H9 (cell line): ENCODE results near the gene NFIX. TPM values are rescaled to one million over a fixed set of nuclear protein-coding genes. Genes with fewer than 3 reads are reported as not detected.

ENCODE experiments used
- DNase-seq: peaks from one replicate; pipeline ENCODE4 v3.0.0-alpha.2; 2017
- H2AFZ ChIP-seq: one replicate; pipeline ENCODE4 v1.6.1; 2013; ENCODE audit warnings: mild to moderate bottlenecking, low read length, control low read depth, moderate library complexity
- H2AK5ac ChIP-seq: 2 replicates; pipeline ENCODE4 v1.6.1; 2013; ENCODE audit warnings: low read length, control low read depth, mixed read lengths; ENCODE audit not compliant: insufficient read length
- H2BK120ac ChIP-seq: one replicate; pipeline ENCODE4 v1.6.1; 2013; ENCODE audit warnings: low read depth, mild to moderate bottlenecking, low read length, control low read depth, inconsistent platforms; ENCODE audit not compliant: poor library complexity, severe bottlenecking
- H2BK12ac ChIP-seq: 2 replicates; pipeline ENCODE4 v1.6.1; 2013; ENCODE audit warnings: low read length, control low read depth, mixed read lengths, low read depth; ENCODE audit not compliant: insufficient read length
- H2BK15ac ChIP-seq: 2 replicates; pipeline ENCODE4 v1.6.1; 2013; ENCODE audit warnings: low read depth, low read length, control low read depth
- H2BK20ac ChIP-seq: one replicate; pipeline ENCODE4 v1.6.1; 2013; ENCODE audit warnings: low read depth, mild to moderate bottlenecking, low read length, control low read depth, inconsistent platforms; ENCODE audit not compliant: poor library complexity, severe bottlenecking
- H2BK5ac ChIP-seq: 2 replicates; pipeline ENCODE4 v1.6.1; 2013; ENCODE audit warnings: low read length, control low read depth, mixed read lengths; ENCODE audit not compliant: insufficient read length
- H3K14ac ChIP-seq: 2 replicates; pipeline ENCODE4 v1.6.1; 2013; ENCODE audit warnings: low read length, control low read depth; ENCODE audit not compliant: insufficient read depth
- H3K18ac ChIP-seq: 2 replicates; pipeline ENCODE4 v1.6.1; 2013; ENCODE audit warnings: low read depth, mild to moderate bottlenecking, mixed read lengths, low read length, control low read depth; ENCODE audit not compliant: insufficient read length
- H3K23ac ChIP-seq: 2 replicates; pipeline ENCODE4 v1.6.1; 2013; ENCODE audit warnings: low read length, control low read depth, mixed read lengths, low read depth; ENCODE audit not compliant: insufficient read length
- H3K23me2 ChIP-seq: 2 replicates; pipeline ENCODE4 v1.6.1; 2013; ENCODE audit warnings: low read depth, mild to moderate bottlenecking, mixed read lengths, low read length, control low read depth; ENCODE audit not compliant: insufficient read length, poor library complexity, severe bottlenecking
- H3K27ac ChIP-seq: 2 replicates; pipeline ENCODE4 v1.5.1; 2013; ENCODE audit warnings: low read length, control low read depth, mixed read lengths, low read depth; ENCODE audit not compliant: insufficient read length
- H3K27me3 ChIP-seq: 2 replicates; pipeline ENCODE4 v1.6.1; 2013; ENCODE audit warnings: low read length, control low read depth, inconsistent platforms; ENCODE audit not compliant: insufficient read depth
- H3K4ac ChIP-seq: 2 replicates; pipeline ENCODE4 v1.6.1; 2013; ENCODE audit warnings: low read depth, mild to moderate bottlenecking, control low read depth, inconsistent platforms, low read length, moderate library complexity
- H3K4me1 ChIP-seq: 2 replicates; pipeline ENCODE4 v1.6.1; 2013; ENCODE audit warnings: low read length, control low read depth, inconsistent platforms; ENCODE audit not compliant: insufficient read depth
- H3K4me2 ChIP-seq: 2 replicates; pipeline ENCODE4 v1.6.1; 2013; ENCODE audit warnings: low read length, control low read depth, mixed read lengths; ENCODE audit not compliant: insufficient read length, insufficient read depth
- H3K56ac ChIP-seq: 2 replicates; pipeline ENCODE4 v1.6.1; 2013; ENCODE audit warnings: low read depth, mild to moderate bottlenecking, mixed read lengths, low read length, control low read depth; ENCODE audit not compliant: insufficient read length
- H3K79me1 ChIP-seq: 2 replicates; pipeline ENCODE4 v1.6.1; 2013; ENCODE audit warnings: low read depth, mild to moderate bottlenecking, moderate library complexity, low read length, control low read depth, inconsistent platforms; ENCODE audit not compliant: insufficient read depth, poor library complexity, severe bottlenecking
- H3K79me2 ChIP-seq: 2 replicates; pipeline ENCODE4 v1.6.1; 2013; ENCODE audit warnings: low read length, control low read depth, inconsistent platforms; ENCODE audit not compliant: insufficient read depth
- H3K9ac ChIP-seq: 2 replicates; pipeline ENCODE4 v1.6.1; 2013; ENCODE audit warnings: low read length, control low read depth, mixed read lengths; ENCODE audit not compliant: insufficient read length; ENCODE audit errors: extremely low read depth
- H3K9me3 ChIP-seq: one replicate; pipeline ENCODE4 v1.6.1; 2013; ENCODE audit warnings: low read depth, low read length, inconsistent platforms; ENCODE audit not compliant: control insufficient read depth
- H3T11ph ChIP-seq: one replicate; pipeline ENCODE4 v1.6.1; 2013; ENCODE audit warnings: mild to moderate bottlenecking, low read length, control low read depth, inconsistent platforms
- H4K20me1 ChIP-seq: one replicate; pipeline ENCODE4 v1.6.1; 2013; ENCODE audit not compliant: control insufficient read depth, insufficient read length, insufficient read depth
- H4K5ac ChIP-seq: 2 replicates; pipeline ENCODE4 v1.6.1; 2013; ENCODE audit warnings: low read depth, mild to moderate bottlenecking, mixed read lengths, low read length, control low read depth; ENCODE audit not compliant: insufficient read length
- H4K8ac ChIP-seq: replicated peaks from 2 replicates; pipeline ENCODE4 v1.6.1; 2013; ENCODE audit warnings: low read length, control low read depth, mixed read lengths, low read depth; ENCODE audit not compliant: insufficient read length
- H4K91ac ChIP-seq: 2 replicates; pipeline ENCODE4 v1.6.1; 2013; ENCODE audit warnings: low read depth, mild to moderate bottlenecking, moderate library complexity, mixed read lengths, low read length, control low read depth; ENCODE audit not compliant: insufficient read length
- H3K27ac Mint-ChIP-seq, 3 experiments: 2 replicates in 2 of 3; 3 replicates in 1 of 3; pipeline ENCODE4 v1.8.0; 2020 to 2021; ENCODE audit warnings: mixed read lengths in 3 of 3, mild to moderate bottlenecking in 1 of 3, moderate library complexity in 1 of 3
- H3K27me3 Mint-ChIP-seq: 2 replicates; pipeline ENCODE4 v1.8.0; 2021; ENCODE audit warnings: low read depth, mild to moderate bottlenecking, moderate library complexity, mixed read lengths
- H3K36me3 Mint-ChIP-seq, 3 experiments: 2 replicates in 2 of 3; 3 replicates in 1 of 3; pipeline ENCODE4 v1.8.0; 2020 to 2021; ENCODE audit warnings: low read depth in 3 of 3, mixed read lengths in 3 of 3; ENCODE audit not compliant: insufficient read depth in 1 of 3
- H3K4me1 Mint-ChIP-seq, 2 experiments: 2 replicates each; pipeline ENCODE4 v1.8.0; 2020; ENCODE audit warnings: mixed read lengths in 2 of 2
- H3K4me3 Mint-ChIP-seq, 2 experiments: 2 replicates in 1 of 2; 3 replicates in 1 of 2; pipeline ENCODE4 v1.8.0; 2020 to 2021; ENCODE audit warnings: mild to moderate bottlenecking in 2 of 2, mixed read lengths in 2 of 2, moderate library complexity in 1 of 2
- H3K9me3 Mint-ChIP-seq, 2 experiments: 2 replicates in 1 of 2; 3 replicates in 1 of 2; pipeline ENCODE4 v1.8.0; 2020; ENCODE audit warnings: mild to moderate bottlenecking in 2 of 2, mixed read lengths in 2 of 2, moderate library complexity in 1 of 2
- CTCF ChIP-seq: fragments of 200-600 bp; sonication (generic); conservative IDR thresholded peaks from 3 replicates; pipeline ENCODE4 v1.8.0; 2021; ENCODE audit warnings: antibody characterized with exemption, mild to moderate bottlenecking
- WGBS: extraction: QIAGEN DNeasy Blood & Tissue Kit; methylation state at CpG from one replicate; pipeline ENCODE4 v1.1.7; 2013; ENCODE audit warnings: missing lambda C conversion rate, low lambda C conversion rate, mixed read lengths; ENCODE audit not compliant: insufficient read length; ENCODE audit errors: extremely low coverage; 5-methylcytosine and 5-hydroxymethylcytosine counted together
- total RNA-seq: library from RNA; stranded (reverse); gene quantifications from 2 replicates; pipeline ENCODE4 v1.2.1, GENCODE V29; 2021

Gene NFIX
- total RNA-seq, 1 experiment from 2014 or later = 0.31 TPM

DNA sequence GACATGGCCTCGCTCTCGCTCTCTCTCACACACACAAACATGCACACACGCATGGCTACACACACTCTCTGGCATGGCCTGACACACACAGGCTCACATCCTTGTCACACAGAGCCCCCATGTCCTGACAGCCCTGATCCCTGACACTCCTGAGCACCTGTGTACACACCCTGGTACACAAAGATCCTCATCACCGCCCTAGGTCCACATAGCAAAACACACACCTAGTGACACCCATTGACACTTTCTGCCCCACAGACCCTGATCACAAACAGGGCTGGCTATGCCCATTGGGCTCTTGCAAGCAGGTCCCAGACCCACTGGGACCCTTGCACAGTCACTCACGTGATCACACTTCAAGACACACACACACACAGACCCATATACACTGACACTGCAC, 4.0 kb upstream of the NFIX start:
- no peak overlapping the region for H3K14ac ChIP-seq
- peaks cover 34% of the 10 kb centered on the region for H3K27me3 ChIP-seq
- no peak overlapping the region for H3K4me2 ChIP-seq
- no peak overlapping the region for H2BK5ac ChIP-seq
- no peaks in the 10 kb centered on the region for H3K4me1 ChIP-seq
- peaks cover 5% of the 10 kb centered on the region for H4K20me1 ChIP-seq
- no peak for TF ChIP-seq CTCF
- peaks cover 4% of the 10 kb centered on the region for H3K23me2 ChIP-seq
- no peak overlapping the region for H2BK20ac ChIP-seq
- H3K4ac ChIP-seq = no peak overlapping the region
- no peak overlapping the region for H3K27ac ChIP-seq
- no peak overlapping the region for H3K9ac ChIP-seq
- H3K9me3 Mint-ChIP-seq = peaks cover 2 to 9% of the 10 kb centered on the region in 2 experiments; a peak in 3 of 5 replicates
- no peaks in the 10 kb centered on the region for H3K79me1 ChIP-seq
- H2BK120ac ChIP-seq = no peak overlapping the region
- peaks cover 5 to 11% of the 10 kb centered on the region in 2 experiments for H3K4me1 Mint-ChIP-seq
- no peak overlapping the region for H3K4me3 Mint-ChIP-seq
- H2AFZ ChIP-seq = no peak overlapping the region
- H2AK5ac ChIP-seq = no peak overlapping the region
- no peak overlapping the region for H3K56ac ChIP-seq
- H2BK12ac ChIP-seq = no peak overlapping the region
- no peaks in the 10 kb centered on the region for H3K79me2 ChIP-seq
- no peak overlapping the region for H3T11ph ChIP-seq
- peaks cover 57% of the 10 kb centered on the region for H3K27me3 Mint-ChIP-seq
- H4K91ac ChIP-seq = no peak overlapping the region
- no peak overlapping the region for H2BK15ac ChIP-seq
- no peak for DNase-seq
- H4K8ac ChIP-seq = no peak overlapping the region
- H4K5ac ChIP-seq = no peak overlapping the region
- peaks cover 0 to 2% (median 0%) of the 10 kb centered on the region in 3 experiments; a peak in 1 of 7 replicates for H3K36me3 Mint-ChIP-seq
- H3K9me3 ChIP-seq = no peaks in the 10 kb centered on the region
- no peak overlapping the region for H3K23ac ChIP-seq
- WGBS = no CpG with 5 or more reads among the region's 5 CpGs
- no peak overlapping the region for H3K18ac ChIP-seq
- no peak overlapping the region for H3K27ac Mint-ChIP-seq
